Psoas muscle (tissue), 8 donors: ENCODE results near the gene ADAMTSL2. TPM values are rescaled to one million over a fixed set of nuclear protein-coding genes. Genes with fewer than 3 reads are reported as not detected.

Experiments used
- ATAC-seq, 4 donors: fragments of 200-7000 bp; cut with Tn5 transposase; one replicate each; pipeline ENCODE4 v1.9.1; 2020; ENCODE audit warnings: moderate library complexity in 3 of 4, mild to moderate bottlenecking in 2 of 4
- DNase-seq, 2 donors: peaks; one replicate each; pipeline ENCODE4 v3.0.0-alpha.2; 2020
- H3K27ac ChIP-seq: fragments of 200-600 bp; one replicate; pipeline ENCODE4 v1.8.0; 2022
- H3K27me3 ChIP-seq, 3 donors: fragments of 200-600 bp in 1 of 3; one replicate each; pipeline versions ENCODE4 v1.6.1 to v1.8.0; 2013 to 2022; ENCODE audit warnings: low read length in 2 of 3, mild to moderate bottlenecking in 2 of 3, moderate library complexity in 1 of 3; ENCODE audit not compliant: insufficient read depth in 3 of 3
- H3K36me3 ChIP-seq, 2 donors: fragments of 200-600 bp in 1 of 2; one replicate each; pipeline versions ENCODE4 v1.6.1 to v1.8.0; 2013 to 2022; ENCODE audit warnings: low read depth in 1 of 2, mild to moderate bottlenecking in 1 of 2, moderate library complexity in 1 of 2; ENCODE audit not compliant: insufficient read depth in 1 of 2
- H3K4me1 ChIP-seq: fragments of 200-600 bp; one replicate; pipeline ENCODE4 v1.8.0; 2022
- H3K4me3 ChIP-seq: fragments of 200-600 bp; one replicate; pipeline ENCODE4 v1.8.0; 2022; ENCODE audit warnings: mild to moderate bottlenecking
- H3K9me3 ChIP-seq: fragments of 200-600 bp; one replicate; pipeline ENCODE4 v1.8.0; 2022
- WGBS, 3 donors: extraction: QIAGEN DNeasy Blood & Tissue Kit; methylation state at CpG; one replicate each; pipeline versions ENCODE4 v1.1.6 to v1.1.7; 2013; 5-methylcytosine and 5-hydroxymethylcytosine counted together
- intact Hi-C, 2 donors: fragments of 100-400 bp; cut with DNase I; formaldehyde crosslinking; loops; one replicate each; pipeline versions ENCODE4 v1.11.0 to v1.14.2; 2022
- polyA plus RNA-seq, 3 donors: library from polyadenylated mRNA; stranded (reverse); fragments of 200-250 nt; gene quantifications; one replicate each; pipeline ENCODE4 v1.2.3, GENCODE V29; 2013
- total RNA-seq, 4 donors: library from RNA; stranded (reverse); fragmentation: NEBNext Ultra II Directional in 2 of 4; extraction: Animal tissue kit (Norgen Biotek cat#: 25700) in 2 of 4; gene quantifications; one replicate each; pipeline versions ENCODE4 v1.2.1 to v1.2.4, GENCODE V29; 2021 to 2023
- TF ChIP-seq, protein P1 (sequence below): fragments of 200-600 bp; IDR thresholded peaks from one replicate; pipeline ENCODE4 v1.8.0; 2022; ENCODE audit warnings: antibody characterized with exemption
- donor health status: healthy with polysubstance abuse.
- donor health status: DM: no; HTN: no; CAD: no; lungs with moderate emphysema.
- donor health status: Bipolar disorder and iron deficiency.
- donor health status: healthy.
- donor health status: DM: yes; HTN: yes; CAD: no.
- donor health status: DM: no; HTN: no; CAD: no.
- donor health status: DM: no; HTN: no; CAD: no.
- donor health status: DM: yes; HTN: yes; CAD: no.

The ADAMTSL2 gene
- total and polyA plus RNA-seq, 7 donors, result 0.21 to 5.4 (median 0.71) TPM

GRCh38 chr9:133495327-133496293 is 38.9 kb upstream of the ADAMTSL2 start:
- no peak overlapping the region for H3K27ac ChIP-seq
- 94 to 98% (median 95%) methylated on average over 24 of the region's 24 CpGs for WGBS, 3 donors
- TF ChIP-seq, protein P1, sequence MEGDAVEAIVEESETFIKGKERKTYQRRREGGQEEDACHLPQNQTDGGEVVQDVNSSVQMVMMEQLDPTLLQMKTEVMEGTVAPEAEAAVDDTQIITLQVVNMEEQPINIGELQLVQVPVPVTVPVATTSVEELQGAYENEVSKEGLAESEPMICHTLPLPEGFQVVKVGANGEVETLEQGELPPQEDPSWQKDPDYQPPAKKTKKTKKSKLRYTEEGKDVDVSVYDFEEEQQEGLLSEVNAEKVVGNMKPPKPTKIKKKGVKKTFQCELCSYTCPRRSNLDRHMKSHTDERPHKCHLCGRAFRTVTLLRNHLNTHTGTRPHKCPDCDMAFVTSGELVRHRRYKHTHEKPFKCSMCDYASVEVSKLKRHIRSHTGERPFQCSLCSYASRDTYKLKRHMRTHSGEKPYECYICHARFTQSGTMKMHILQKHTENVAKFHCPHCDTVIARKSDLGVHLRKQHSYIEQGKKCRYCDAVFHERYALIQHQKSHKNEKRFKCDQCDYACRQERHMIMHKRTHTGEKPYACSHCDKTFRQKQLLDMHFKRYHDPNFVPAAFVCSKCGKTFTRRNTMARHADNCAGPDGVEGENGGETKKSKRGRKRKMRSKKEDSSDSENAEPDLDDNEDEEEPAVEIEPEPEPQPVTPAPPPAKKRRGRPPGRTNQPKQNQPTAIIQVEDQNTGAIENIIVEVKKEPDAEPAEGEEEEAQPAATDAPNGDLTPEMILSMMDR, result no peak
- no peak overlapping the region for H3K4me3 ChIP-seq
- ATAC-seq (no peak), DNase-seq (peak in 1 of 2 donors; percentile 15)
- intact Hi-C loops, result loop anchor here in 1 of 2 donors (10.0 kb wide), 1 partner anchor 461 kb away; the partner anchor contains the start of gene GTF3C5
- peaks cover 22% of the 10 kb centered on the region for H3K4me1 ChIP-seq
- H3K9me3 ChIP-seq, result no peaks in the 10 kb centered on the region
- H3K27me3 ChIP-seq, result peaks cover 0 to 11% (median 6%) of the 10 kb centered on the region in 3 donors
- H3K36me3 ChIP-seq, result no peaks in the 10 kb centered on the region

GRCh38 chr9:133496861-133497842 is 37.4 kb upstream of the ADAMTSL2 start:
- DNase-seq, result peak in 1 of 2 donors; percentile 35
- Histone ChIP-seq H3K36me3 (no peaks in the 10 kb centered on the region), H3K4me1 (peaks cover 12% of the 10 kb centered on the region), H3K27me3 (peaks cover 0 to 11% (median 6%) of the 10 kb centered on the region in 3 donors), H3K4me3 (no peak overlapping the region), H3K27ac (no peak overlapping the region), H3K9me3 (peaks cover 5% of the 10 kb centered on the region)
- TF ChIP-seq, protein P1, result no peak
- WGBS, 3 donors, result 68 to 74% (median 69%) methylated on average over 34 to 35 of the region's 35 CpGs
- intact Hi-C loops, result loop anchor here in 1 of 2 donors (10.0 kb wide), 1 partner anchor 462 kb away; the partner anchor contains the start of gene GTF3C5
- ATAC-seq, result no peak

DNA sequence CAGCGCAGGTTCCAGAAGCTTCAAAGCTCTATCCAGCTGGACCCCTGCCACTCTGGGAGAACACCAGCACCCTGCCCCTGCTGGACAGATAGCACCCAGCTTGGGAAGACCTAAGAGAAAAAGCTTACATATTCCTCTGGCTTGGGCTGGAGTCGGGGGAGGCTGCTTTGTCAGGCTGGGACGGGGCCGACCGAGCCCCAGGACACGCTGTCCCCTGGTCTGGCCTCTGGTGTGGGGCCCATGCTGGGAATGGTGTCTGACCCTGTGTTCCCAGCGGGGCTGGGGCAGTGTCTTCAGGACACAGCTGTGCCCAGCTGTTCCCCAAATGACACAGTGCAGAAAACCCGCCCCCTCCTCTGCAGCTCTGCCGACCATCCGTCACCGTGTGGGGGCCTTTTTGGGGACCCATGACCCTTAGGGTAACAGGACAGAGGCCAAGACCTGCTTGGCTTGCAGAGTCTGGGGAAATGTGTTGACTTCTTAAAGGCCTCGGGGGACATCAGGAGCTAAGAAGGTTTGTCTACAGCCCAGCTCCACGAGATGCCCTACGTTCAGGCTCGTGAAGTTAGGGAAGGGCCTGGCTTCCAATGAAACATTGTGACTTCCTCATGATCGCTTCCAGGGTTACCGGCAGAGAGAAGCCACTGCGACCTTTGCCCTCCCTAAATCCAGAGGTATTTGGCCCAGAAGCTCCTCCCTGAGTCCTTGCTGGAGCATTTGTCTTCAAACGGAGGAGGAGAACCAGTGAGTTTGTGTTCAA is 35.2 kb upstream of the ADAMTSL2 start:
- intact Hi-C loops, result loop anchor here in 1 of 2 donors (10.0 kb wide), 1 partner anchor 465 kb away; the partner anchor contains the start of gene GTF3C5
- ATAC-seq (no peak), DNase-seq (peak in 1 of 2 donors; percentile 54)
- Histone ChIP-seq H3K27ac (no peak overlapping the region), H3K27me3 (peaks cover 0 to 15% (median 6%) of the 10 kb centered on the region in 3 donors), H3K4me1 (no peaks in the 10 kb centered on the region), H3K9me3 (peaks cover 10% of the 10 kb centered on the region), H3K36me3 (no peaks in the 10 kb centered on the region), H3K4me3 (no peak overlapping the region)
- TF ChIP-seq, protein P1, result no peak
- 42 to 52% (median 45%) methylated on average over 19 of the region's 19 CpGs for WGBS, 3 donors

DNA sequence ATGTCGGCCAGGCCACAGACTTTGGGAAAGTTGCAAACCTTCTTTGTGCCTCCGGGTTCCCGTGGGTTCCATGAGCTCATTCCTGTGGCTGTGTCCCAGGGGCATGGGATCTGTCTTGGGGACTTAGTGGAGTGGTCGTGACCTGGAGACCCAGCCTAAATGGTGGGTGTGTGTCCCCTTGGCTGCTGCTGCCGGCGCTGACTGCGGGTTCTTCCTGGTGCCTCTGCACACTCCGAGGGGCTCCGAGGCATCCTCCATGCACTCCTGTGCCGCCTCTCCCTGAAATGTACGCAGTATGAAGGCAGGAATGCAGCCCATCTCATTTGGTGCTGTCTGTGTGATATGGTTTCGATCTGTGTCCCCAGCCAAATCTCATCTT is 34.6 kb upstream of the ADAMTSL2 start:
- H3K9me3 ChIP-seq, result peaks cover 10% of the 10 kb centered on the region
- no peaks in the 10 kb centered on the region for H3K4me1 ChIP-seq
- H3K4me3 ChIP-seq, result no peak overlapping the region
- intact Hi-C loops, result loop anchor here in 1 of 2 donors (10.0 kb wide), 1 partner anchor 465 kb away; the partner anchor contains the start of gene GTF3C5
- TF ChIP-seq, protein P1, result no peak
- ATAC-seq (no peak), DNase-seq (peak in 1 of 2 donors; percentile 32)
- H3K27me3 ChIP-seq, result peaks cover 0 to 19% (median 6%) of the 10 kb centered on the region in 3 donors
- H3K27ac ChIP-seq, result no peak overlapping the region
- H3K36me3 ChIP-seq, result no peaks in the 10 kb centered on the region
- 78 to 83% (median 80%) methylated on average over 12 of the region's 12 CpGs for WGBS, 3 donors
